ENCODE measurements around the gene ATXN7L1.

DNA sequence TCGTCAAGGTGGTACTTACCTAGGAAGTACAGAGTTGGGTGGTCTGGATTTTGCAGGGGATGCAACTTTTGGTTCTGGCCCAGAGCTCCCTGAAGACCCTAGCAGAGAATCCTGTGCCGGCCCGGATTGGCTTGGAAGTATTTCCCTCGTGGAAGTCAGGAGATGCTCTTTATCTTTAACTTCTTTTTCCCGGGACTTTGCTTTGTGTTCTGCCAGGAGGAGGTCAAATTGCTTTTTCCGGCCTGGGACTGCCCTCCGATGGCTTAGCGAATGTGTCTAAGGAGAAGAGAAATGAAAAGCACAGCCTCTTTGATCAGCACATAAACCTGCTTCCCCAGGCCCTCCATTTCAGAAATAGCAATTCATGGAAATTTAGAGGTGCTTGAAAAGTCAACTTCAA lies 238.1 kb downstream of the ATXN7L1 start:
- no peak for TF ChIP-seq POLR2A (IDR thresholded peaks at IDR 0.05)
- TF ChIP-seq, protein P1, sequence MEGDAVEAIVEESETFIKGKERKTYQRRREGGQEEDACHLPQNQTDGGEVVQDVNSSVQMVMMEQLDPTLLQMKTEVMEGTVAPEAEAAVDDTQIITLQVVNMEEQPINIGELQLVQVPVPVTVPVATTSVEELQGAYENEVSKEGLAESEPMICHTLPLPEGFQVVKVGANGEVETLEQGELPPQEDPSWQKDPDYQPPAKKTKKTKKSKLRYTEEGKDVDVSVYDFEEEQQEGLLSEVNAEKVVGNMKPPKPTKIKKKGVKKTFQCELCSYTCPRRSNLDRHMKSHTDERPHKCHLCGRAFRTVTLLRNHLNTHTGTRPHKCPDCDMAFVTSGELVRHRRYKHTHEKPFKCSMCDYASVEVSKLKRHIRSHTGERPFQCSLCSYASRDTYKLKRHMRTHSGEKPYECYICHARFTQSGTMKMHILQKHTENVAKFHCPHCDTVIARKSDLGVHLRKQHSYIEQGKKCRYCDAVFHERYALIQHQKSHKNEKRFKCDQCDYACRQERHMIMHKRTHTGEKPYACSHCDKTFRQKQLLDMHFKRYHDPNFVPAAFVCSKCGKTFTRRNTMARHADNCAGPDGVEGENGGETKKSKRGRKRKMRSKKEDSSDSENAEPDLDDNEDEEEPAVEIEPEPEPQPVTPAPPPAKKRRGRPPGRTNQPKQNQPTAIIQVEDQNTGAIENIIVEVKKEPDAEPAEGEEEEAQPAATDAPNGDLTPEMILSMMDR (IDR thresholded peaks at IDR 0.05): no peak
